Brain pericyte (primary cell): ENCODE measurements around the gene CYGB.
A peak's percentile ranks its signal among the peaks of the same experiment; 100 is the strongest.
"Not testable (repeated sequence)": the region's sequence is repeated elsewhere in the genome, so short reads cannot be mapped to it uniquely, and the experiment has no call there.

Source experiments
- DNase-seq: peaks from one replicate; pipeline ENCODE4 v3.0.0-alpha.2; 2012; ENCODE audit warnings: low read depth, low spot score

The CYGB gene

DNA sequence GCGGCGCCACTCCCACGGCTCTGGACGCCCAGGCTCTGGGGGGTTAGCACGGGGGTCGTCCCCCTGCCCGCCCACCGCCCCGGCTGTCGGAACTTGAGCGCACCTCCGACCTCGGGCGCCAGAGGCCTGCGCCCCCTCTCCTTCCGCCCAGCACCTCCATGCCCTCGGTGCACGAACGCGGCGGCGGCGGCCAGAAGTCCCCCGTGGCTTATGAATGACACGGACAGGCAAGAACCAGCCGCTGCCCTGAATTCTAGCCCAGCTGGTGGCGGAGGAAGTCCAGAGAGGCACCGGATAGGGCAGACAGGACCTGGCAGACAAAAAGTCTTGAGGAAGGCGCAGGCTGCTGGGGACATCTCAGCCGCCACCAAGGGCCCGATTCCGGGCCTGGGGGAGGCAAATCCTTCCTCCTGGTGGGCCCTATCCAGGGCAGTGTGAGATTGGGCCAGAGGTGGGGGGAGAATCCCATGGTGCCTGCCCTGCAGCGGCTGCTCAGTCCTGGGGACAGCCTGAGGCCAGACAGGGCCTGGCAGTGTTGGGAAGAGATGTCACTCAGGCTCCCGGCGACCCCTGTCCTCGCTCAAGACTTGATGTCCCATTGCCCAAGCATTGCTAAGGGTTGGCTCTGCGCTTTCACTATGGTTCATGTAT lies 897 bp upstream of the CYGB start:
- DNase-seq = no peak

DNA sequence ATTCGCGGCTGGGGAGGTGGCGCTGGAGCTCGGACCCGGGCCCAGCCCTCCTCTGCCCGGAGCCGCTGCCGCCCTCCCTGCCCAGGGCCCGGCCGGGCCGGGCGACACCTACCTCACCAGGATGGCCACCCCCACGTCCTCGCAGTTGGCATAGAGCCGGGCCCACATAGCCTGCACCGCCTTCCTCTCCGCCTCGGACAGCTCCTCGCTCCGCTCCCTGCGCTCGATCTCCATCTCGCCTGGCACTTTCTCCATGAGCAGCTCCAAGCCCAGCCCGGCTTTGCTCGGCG lies 276 bp downstream of the CYGB start:
- DNase-seq = no peak

DNA sequence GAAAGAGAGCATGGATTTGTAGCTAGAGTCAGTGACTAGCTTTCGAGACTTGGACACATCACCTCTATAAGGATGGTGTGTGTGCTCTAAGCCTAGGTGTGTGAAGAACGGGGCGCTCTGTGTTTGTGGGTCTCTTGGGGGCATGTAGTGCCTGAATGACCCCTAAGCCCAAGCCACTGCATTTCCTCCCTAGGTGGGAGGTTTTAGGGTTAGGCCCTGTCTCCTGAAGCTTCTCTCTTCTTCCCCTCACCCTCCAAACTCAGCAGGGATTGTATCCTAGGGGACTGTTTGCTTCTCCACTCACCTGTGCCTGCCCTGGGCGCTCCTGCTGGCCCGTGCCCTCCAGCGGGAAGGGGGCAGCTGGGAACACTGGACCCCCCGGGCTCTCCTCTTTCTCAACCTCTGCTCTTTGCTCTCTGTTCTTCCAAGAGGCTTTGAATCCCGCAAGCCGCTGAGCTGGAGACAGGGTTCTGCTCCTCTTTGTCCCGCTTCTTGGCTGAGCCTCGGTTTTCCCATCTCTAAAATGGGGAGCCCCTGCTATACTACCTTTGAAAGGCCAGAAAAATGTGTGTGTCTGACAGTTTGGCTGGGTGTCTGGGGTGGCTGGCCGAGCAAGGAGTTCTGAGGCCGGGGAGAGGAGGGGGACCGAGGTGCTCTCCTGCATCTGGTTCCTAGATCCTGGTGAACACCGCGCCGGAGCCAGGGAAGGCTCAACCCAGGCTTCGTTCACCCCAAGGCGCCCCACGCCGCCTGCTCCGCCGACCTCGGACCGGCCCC lies 810 bp downstream of the CYGB start:
- DNase-seq = no peak

DNA sequence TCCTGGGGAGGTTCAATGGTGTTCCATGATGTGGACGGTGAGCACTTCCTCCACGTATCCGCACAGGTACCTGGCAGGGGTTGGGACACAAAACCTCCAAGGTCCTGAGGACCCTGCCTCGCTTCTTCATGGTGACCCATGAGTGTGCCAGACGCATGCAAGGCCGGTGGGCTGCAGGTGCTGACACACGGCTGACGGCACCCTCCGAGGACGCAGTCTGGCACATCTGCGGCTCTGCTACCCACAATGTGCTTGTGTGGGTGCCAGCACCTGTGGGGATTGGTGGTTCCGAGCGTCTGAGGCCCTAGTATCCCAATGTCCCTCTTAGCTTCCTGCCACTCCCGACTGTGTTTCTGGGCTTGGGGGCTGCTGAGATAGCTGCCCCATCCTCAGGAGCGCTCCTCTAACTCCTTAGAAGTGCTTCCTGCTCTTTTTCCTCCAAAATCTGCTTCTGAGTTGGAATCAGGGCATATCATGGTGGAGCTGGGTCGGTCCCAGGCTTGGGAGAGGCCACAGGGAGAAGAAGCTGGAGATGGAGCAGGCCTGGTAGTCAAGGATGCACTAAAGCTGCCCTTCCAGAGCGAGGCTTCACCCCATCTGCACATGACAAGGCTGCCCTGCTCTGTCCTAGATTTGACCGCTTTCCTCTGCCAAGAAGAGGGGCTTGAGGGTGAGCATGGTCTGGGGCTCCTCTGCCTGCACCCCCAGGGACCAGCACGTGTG lies 1.6 kb downstream of the CYGB start:
- DNase-seq = no peak

DNA sequence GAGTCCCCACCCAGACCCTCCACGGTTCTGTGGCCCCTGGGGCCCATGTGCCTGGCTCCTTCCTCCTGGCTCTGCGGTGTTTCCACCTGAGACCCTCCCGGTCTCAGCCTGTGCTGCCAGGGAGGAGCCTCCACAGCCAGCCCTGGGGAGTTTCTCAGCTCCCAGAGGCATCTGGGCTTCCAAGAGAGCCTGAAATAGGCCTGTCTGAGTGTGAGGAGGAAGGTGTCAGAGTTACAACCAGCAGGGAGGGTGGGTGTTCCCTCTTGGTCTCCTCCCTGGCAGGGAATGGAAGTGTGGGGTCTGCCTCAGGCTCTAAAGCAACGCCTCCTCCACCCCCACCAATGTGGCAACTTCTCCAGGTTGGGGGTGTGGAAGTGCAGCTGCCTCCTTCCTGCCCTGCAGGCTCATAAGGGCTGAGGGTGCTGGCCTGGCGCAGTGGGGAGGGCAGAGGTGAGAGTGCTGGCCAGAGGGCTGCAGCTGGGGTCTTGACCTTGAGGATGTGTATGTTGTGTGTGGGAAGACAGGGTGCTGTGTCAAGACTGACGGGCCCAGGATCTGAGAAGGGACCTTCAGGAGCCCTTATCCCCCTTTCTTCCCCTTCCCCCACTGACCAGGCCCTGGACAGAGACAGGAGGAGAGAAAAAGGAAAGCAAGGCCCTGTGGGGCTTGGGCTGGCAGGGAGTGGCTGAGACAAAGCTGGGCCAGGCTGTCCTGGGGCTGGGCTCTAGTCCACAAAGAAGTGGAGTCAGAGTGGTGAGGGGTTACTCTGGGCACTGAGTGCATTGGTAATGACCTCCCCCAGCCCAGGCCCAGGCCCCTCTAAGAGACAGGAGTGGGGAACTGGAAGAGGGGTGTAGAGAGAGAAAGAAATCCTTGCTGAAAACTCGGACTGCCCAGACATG lies 2.4 kb downstream of the CYGB start:
- DNase-seq = no peak

DNA sequence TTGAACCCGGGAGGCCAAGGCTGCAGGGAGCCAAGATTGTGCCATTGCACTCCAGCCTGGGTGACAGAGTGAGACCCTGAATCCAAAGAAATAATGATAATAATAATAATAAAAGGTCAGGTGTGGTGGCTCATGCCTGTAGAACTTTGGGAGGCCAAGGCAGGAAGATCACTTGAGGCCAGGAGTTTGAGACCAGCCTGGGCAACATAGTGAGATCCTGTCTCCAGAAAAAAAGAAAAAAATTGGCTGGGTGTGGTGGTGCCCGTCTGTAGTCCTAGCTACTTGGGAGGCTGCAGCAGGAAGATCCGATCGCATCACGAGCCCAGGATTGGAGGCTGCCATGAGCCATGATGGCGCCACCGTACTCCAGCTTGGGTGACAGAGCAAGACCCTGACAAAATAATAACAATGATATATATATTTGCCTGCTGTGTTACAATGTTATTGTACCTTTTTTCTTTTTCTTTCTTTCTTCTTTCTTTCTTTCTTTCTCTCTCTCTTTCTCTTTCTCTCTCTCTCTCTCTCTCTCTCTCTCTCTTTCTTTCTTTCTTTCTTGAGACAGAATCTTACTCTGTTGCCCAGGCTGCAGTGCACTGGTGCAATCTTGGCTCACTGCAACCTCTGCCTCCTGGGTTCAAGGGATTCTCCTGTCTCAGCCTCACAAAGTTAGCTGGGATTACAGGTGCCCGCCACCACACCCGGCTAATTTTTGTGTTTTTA lies 3.7 kb downstream of the CYGB start:
- not testable (repeated sequence) for DNase-seq

DNA sequence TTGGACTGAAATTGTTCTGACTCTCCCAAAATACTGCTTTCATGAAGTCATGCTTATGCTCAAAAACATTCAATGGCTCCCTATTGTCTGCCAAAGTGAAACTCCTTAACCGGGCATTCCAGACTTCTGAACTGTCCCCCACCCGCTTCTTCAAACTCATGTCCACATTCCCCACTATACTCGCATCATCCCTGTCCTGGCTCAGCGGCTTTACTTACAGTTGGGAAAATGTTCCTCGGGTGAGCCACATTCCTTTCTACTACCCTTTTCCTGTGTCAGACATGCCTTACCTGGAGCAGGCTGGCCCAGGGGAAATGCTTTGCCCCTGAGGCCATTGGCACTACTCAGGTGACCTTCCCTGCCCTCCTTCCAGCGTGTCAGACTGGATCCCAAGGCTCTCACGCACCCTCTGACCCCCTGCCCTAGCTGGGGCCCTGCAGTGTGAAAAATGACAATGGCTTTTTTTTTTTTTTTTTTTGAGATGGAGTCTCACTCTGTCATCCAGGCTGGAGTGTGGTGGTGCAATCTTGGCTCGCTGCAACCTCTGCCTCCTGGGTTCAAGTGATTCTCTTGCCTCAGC lies 5.3 kb downstream of the CYGB start:
- DNase-seq = no peak

DNA sequence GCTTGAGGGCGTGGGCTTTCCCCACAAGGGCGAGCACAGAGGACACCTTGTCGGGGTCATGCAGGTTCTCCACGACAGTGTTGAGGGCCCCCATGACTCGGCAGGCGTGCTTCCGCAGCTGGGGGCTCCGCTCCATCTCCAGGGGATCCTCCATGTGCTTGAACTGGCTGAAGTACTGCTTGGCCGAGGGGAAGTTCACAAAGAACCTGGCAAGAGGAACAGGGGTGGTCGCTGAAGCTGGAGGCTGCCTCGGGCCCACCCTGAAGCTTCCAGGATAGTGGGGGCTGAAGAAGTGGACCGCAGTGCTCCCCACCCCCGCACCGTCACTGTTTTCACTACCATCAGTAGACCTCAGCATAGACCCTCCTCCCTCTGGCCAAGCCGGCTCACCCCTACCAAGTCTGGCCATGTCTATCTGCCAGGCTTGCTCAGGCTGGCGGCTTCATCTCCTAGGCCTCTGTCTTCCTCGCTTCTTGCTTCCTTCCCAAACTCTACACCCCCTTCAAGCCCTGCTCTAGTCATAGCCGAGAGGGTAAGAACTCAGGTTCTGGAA lies 5.9 kb downstream of the CYGB start:
- DNase-seq = no peak

DNA sequence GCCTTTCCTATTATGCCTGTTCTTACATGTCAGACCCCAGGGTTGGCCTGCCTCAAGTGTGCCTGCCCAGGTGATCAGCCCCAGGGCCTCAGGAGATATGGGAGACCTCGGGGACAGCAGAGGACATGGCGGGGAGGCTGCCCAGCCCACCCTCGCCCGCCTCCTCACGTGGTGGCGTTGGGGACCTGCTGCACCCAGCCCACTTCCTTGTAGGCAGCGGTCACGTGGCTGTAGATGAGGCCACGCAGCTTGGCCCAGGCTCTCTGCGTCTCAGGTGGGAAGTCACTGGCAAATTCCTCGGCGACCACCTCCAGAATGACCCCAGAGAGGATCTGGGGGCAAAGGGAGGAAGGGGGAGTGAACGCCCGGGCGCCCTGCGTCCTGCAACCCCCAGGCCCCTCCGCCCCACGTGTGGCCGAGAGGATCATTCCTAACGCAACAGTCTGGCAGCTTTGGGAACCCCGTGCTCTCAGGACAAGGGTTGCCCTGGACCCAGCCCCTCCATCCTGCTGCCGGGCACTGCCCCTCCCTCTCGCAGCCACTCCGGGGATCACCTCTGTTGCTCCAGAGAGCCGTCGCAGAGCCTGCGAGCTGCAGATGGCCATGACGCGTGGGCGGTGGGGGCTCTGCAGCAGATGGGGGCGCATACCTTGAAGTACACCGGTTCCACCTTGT lies 6.6 kb downstream of the CYGB start:
- no peak for DNase-seq

DNA sequence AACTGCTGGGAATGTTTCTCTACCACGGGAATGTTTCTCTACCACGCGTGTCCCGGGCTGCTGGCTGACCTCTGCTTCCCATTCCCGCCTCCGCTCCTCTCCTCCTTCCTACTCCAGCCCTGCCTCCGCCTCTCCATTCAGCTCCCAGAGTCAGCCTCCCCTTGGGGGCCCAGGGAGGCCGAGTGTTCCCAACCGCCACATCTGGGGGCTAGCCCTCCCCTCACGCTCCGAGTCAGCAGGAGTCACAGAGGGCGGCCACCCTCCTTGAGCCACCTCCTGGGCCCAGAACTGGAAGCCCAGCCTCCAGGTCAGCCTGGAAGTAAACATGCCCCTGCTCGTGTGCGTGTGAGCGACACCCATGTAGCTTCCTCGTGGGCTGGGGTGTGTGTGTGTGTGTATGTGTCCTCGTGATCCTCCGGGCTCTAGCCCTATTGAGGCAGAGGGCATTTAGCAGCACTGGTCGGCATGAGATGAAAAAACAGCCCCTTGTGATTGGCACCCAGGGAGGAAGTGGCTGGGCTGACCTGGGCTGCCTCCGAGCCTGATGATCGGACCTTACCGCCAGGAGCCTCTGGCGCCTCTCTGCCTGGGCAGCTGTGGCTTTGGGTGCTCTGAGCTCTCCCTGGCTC lies 7.3 kb downstream of the CYGB start:
- peak; percentile 93 for DNase-seq

DNA sequence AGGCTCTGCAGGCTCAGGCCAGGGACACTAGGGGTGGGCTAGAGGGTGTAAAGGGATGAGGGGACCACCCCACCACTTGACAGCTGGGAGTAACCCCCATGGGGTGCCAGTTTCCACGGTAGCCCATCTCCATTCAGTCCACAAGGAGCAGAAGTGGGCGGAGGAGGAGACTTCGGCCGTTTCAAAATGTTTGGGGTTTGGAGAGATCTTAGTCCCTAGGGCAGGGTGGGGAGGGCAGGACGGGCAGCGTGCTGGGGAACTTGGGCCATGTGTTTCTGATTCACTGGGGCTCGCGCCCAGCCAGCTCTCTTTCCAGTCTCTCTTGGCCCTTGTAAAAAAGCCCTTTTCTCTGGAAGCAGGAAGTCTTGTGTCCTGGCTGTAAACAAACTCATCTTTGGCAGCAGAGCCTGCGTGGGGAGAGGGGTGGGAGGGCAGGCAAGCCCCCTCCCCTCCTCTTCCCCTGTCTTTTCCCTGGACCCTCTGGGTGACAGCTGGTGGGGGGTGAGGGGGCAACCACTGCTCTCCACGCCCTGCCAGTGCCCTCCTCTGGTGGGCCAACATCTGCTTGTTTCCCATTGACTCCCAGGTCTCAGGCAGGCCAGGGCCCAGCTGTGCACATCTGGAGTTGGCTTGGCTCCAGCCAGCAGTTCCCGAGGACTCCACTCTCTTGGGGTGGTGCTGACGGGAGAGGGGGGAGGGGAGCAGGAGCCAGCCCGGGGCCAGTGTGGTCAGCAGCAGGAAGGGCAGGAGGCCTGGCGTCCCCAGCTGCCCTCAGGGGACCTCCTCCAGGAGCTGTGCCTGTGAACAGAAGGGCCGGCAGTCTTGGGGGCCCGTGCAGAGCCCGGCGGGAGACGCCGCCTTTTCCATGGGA lies 8.1 kb downstream of the CYGB start:
- DNase-seq = peak; percentile 96

DNA sequence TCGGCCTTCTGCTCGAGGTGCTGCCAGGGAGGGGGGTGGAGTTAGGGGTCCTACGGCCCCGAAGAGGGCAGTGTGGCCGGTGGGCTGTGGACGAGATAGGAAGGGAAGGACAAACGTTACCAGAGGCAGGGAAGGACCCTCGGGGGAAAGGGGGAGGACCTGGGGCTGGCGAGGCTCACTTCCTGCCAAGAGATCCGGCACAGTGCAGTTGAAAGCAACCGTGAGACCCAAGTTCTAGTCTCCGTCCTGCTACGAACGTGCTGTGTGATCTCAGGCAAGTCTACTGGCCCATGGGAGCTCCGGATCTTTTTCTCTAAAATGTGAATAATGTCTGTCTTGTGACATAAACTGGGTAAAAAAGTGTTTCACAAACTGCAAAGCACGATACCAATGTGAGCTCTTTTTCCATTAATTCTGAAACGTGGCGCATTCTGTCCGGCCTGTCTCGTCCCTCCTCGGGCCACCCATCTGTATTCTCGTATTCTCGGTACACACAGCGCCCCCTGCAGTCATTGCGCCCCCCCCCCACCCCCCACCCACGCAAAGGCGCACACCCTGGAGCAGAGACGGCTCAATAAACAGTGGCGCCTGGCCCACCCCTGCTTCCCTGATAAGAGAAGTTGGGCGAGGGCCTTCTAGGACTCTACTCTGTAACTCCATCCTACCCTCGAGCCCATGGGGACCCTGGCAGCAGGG lies 8.8 kb downstream of the CYGB start:
- DNase-seq = no peak

DNA sequence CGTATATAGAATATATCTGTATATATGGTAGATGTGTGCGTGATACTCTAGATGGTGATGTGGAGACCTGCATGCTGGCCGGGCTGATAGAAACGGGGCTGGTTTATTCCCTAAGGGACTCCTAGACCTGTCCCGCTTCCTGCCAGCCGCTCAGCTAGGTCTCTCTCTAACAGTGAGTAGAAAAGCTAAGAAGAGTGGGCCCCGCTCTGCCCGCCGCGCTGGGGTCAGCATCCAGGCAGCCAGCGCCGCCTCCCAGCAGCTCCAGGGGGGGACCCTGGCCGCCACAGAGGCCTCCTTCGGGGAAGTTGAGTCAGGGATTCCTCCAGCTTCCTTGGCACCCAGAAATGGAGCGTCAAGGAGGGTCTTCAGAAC lies 9.4 kb downstream of the CYGB start:
- DNase-seq = no peak

DNA sequence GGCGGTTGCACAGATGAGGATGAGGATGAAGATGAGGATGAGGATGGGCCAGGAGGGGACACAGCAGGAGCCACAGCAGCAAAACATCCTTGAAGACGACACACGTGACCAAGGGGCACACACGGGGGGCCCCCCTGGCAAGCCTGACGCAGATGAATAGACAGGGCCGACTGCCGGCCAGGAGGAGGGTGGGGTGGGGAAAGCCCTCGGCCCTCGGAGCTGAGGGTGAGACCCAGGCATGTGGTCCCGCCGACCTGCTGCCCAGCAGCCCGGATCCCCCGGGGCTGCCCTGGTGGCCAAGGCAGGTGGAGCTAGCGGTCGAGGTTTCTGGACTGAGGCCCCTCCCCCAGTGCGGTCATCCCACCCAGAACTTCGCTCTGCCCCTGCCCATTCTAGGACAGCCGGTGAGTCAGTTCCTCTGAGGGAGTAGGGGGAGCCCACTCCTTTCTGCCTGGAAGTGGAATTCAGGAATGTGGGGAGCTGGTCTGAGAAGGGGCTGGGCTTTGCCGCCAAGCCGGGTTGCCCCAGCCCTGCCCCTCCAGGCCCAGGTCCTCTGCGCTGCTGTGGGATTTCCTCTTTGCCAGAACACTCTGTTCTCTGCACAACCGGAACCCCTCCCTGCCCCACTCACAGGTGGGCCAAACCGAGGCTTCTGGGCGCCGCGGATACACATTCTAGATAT lies 9.9 kb downstream of the CYGB start:
- DNase-seq = peak; percentile 76

DNA sequence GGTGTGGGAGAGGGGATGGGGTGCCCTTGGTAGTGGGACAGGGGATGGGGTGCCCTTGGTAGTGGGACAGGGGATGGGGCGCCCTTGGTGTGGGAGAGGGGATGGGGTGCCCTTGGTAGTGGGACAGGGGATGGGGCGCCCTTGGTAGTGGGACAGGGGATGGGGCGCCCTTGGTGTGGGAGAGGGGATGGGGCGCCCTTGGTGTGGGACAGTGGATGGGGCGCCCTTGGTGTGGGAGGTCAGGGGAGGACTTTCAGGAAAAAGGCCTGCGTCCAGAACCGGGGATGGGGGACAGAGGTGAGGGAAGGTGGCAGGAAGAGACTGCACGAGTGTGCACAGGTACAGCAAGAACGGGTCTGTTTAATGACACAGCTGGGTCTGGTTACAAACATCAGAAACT lies 10.5 kb downstream of the CYGB start:
- not testable (repeated sequence) for DNase-seq

DNA sequence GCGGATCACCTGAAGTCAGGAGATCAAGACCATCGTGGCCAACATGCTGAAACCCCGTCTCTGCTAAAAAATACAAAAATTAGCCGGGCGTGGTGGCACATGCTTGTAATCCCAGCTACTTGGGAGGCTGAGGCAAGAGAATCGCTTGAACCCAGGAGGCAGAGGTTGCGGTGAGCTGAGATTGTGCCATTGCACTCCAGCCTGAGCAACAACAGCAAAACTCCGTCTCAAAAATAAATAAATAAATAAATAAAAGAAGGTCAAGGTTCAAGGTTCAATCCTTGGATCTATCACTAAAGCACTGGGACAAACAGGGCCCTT lies 12.0 kb downstream of the CYGB start:
- DNase-seq = not testable (repeated sequence)
